ENCODE measurements around the gene TLCD1. TPM values are rescaled to one million over a fixed set of nuclear protein-coding genes. Genes with fewer than 3 reads are reported as not detected.

TLCD1 gene
- total and polyA plus RNA-seq, 2 of the 8 experiments (the other 6 are each of a cell fraction or from before 2014, with no cell fraction given), result 40.7 to 128 TPM

GRCh38 chr17:28763137-28763799 is 37.2 kb upstream of the TLCD1 start:
- H3K9me3 ChIP-seq (ENCODE audit: insufficient read depth in 2 of 2, low read depth in 1 of 2, low read length in 1 of 2), result no peaks in the 10 kb centered on the region
- peaks cover 0 to 4% of the 10 kb centered on the region in 2 experiments for H4K20me1 ChIP-seq (replicated peaks in 1 of 2; ENCODE audit: control insufficient read depth in 1 of 2, insufficient read depth in 2 of 2, low read length in 2 of 2)
- H3K23me2 ChIP-seq (ENCODE audit: low read depth, low read length), result no peaks in the 10 kb centered on the region
- H4K91ac ChIP-seq (replicated peaks; ENCODE audit: insufficient read length, low read length), result peak overlapping the region; percentile 76
- H3K27ac ChIP-seq (ENCODE audit: low read depth, low read length), result no peak overlapping the region
- CTCF ChIA-PET (ENCODE audit: partially characterized antibody), result interaction anchor here (0.6 to 7.3 kb wide), 55 partner anchors 10 to 1163 kb away, joined by 3 to 134 read pairs (median 7); partner anchors contain the start of genes DHRS13, FAM222B, FLOT2 and NEK8
- whole genome bisulfite sequencing, 2 experiments (ENCODE audit: extremely low coverage in 1 of 2, insufficient coverage in 1 of 2, insufficient read length in 1 of 2, insufficient replicate concordance in 2 of 2, low coverage in 1 of 2, low lambda C conversion rate in 2 of 2, missing lambda C conversion rate in 1 of 2), result 90% methylated on average over 1 of the region's 1 CpG; no CpG with 5 or more reads in 1 of the 2 experiments
- POLR2A ChIA-PET (ENCODE audit: partially characterized antibody), result interaction anchor here (0.7 to 11.4 kb wide), 16 partner anchors 15 to 134 kb away, joined by 3 to 240 read pairs (median 4); partner anchors contain the start of genes FLOT2, TLCD1 and TRAF4
- peak overlapping the region; percentile 20; the same call in 1 of the 2 replicates for H3K18ac ChIP-seq (ENCODE audit: extremely low read depth, low read length)
- H3K79me1 ChIP-seq (ENCODE audit: low read depth, low read length), result peaks cover 2% of the 10 kb centered on the region; the same call in 1 of the 2 replicates
- H3K56ac ChIP-seq (replicated peaks; ENCODE audit: insufficient read length, low read depth, low read length), result no peak overlapping the region
- peak overlapping the region; percentile 76; the same call in 1 of the 2 replicates for H2BK12ac ChIP-seq (ENCODE audit: low read depth, low read length)
- no peak overlapping the region for H4K5ac ChIP-seq (ENCODE audit: insufficient read length, low read depth, low read length)
- H2AFZ ChIP-seq (ENCODE audit: low read length), result no peak overlapping the region
- no peak overlapping the region for H3K14ac ChIP-seq (ENCODE audit: insufficient read length)
- peak overlapping the region; percentile 29; the same call in 1 of the 2 replicates for H2BK5ac ChIP-seq (ENCODE audit: low read depth, low read length)
- no peak overlapping the region for H3K4me3 ChIP-seq (ENCODE audit: extremely low read depth in 1 of 4, insufficient read depth in 2 of 4, low read depth in 3 of 4, low read length in 4 of 4)
- H3K36me3 ChIP-seq (ENCODE audit: control insufficient read depth in 2 of 4, insufficient read depth in 4 of 4, low read length in 3 of 4), result peaks cover 14 to 33% (median 25%) of the 10 kb centered on the region in 4 experiments; a peak in 7 of 8 replicates
- H2BK120ac ChIP-seq (replicated peaks; ENCODE audit: low read depth, low read length), result no peak overlapping the region
- peak overlapping the region; percentile 68; the same call in 1 of the 2 replicates for H2AK5ac ChIP-seq (ENCODE audit: low read depth, low read length)
- peaks cover 0 to 10% of the 10 kb centered on the region in 2 experiments; a peak in 1 of 4 replicates for H3K79me2 ChIP-seq (ENCODE audit: control insufficient read depth in 1 of 2, insufficient read depth in 2 of 2, low read length in 2 of 2)
- no peak overlapping the region for H4K8ac ChIP-seq (ENCODE audit: extremely low read depth, insufficient read depth, low read length)
- peak overlapping the region; percentile 95; the same call in 1 of the 2 replicates for H2BK15ac ChIP-seq (ENCODE audit: low read length)
- FAIRE-seq (no peak), DNase-seq (ENCODE audit: low read depth in 1 of 2, low spot score in 2 of 2) (no peak)
- no peaks in the 10 kb centered on the region for H3K27me3 ChIP-seq (replicated peaks in 1 of 4; ENCODE audit: control insufficient read depth in 3 of 4, extremely low read depth in 1 of 4, insufficient read depth in 3 of 4, low read length in 3 of 4)
- H3K4me2 ChIP-seq (ENCODE audit: insufficient read depth in 1 of 2, low read depth in 2 of 2, low read length in 2 of 2), result no peak overlapping the region
- peaks cover 9 to 25% (median 18%) of the 10 kb centered on the region in 4 experiments for H3K4me1 ChIP-seq (replicated peaks in 1 of 4; ENCODE audit: control insufficient read depth in 3 of 4, insufficient read depth in 4 of 4, low read length in 3 of 4)
- H3K9ac ChIP-seq (replicated peaks in 1 of 4; ENCODE audit: extremely low read depth in 1 of 4, low read depth in 3 of 4, low read length in 3 of 4), result no peak overlapping the region
- no peak overlapping the region for H3K23ac ChIP-seq (ENCODE audit: insufficient read length)
- H2BK20ac ChIP-seq (ENCODE audit: low read length), result peak overlapping the region; percentile 98
- H3K4ac ChIP-seq (replicated peaks; ENCODE audit: insufficient read length, low read depth, low read length), result peak overlapping the region; percentile 1
- TF ChIP-seq NRF1 (IDR thresholded peaks at IDR 0.05; ENCODE audit: low read depth, low read length) (no peak), SP1 (IDR thresholded peaks at IDR 0.05; ENCODE audit: low read depth, low read length) (no peak), RXRA (IDR thresholded peaks at IDR 0.05; ENCODE audit: insufficient read depth, low read depth, low read length) (no peak), SUZ12 (IDR thresholded peaks at IDR 0.05; ENCODE audit: low read length) (no peak), RBBP5 (IDR thresholded peaks at IDR 0.05; ENCODE audit: borderline replicate concordance, low read depth, low read length) (no peak), E2F6 (IDR thresholded peaks at IDR 0.05) (no peak), POU5F1 (IDR thresholded peaks at IDR 0.05; ENCODE audit: low read depth, low read length) (no peak), CTCF (IDR thresholded peaks at IDR 0.05; ENCODE audit: control extremely low read depth in 1 of 3, insufficient read depth in 1 of 3, low read depth in 1 of 3, low read length in 3 of 3) (no peak)
